Kidney (tissue), 14 donors: ENCODE measurements around the gene SENP1. TPM values are rescaled to one million over a fixed set of nuclear protein-coding genes. Genes with fewer than 3 reads are reported as not detected.

ENCODE experiments used
- DNase-seq, 5 donors: peaks; one replicate each; pipeline ENCODE4 v3.0.0-alpha.2; 2013 to 2020
- FAIRE-seq: peaks from 2 replicates; lab custom pipeline; 2012; peaks lifted over from hg19 to GRCh38; lab: Jason Lieb, UNC
- H3K27ac ChIP-seq, 2 donors: one replicate each; pipeline ENCODE4 v1.7.0; 2013; ENCODE audit warnings: low read depth in 2 of 2, low read length in 2 of 2, inconsistent platforms in 1 of 2
- H3K27me3 ChIP-seq: one replicate; pipeline ENCODE4 v1.7.1; 2013; ENCODE audit warnings: low read length, inconsistent platforms; ENCODE audit not compliant: control insufficient read depth, insufficient read depth
- H3K36me3 ChIP-seq, 3 donors: one replicate each; pipeline versions ENCODE4 v1.7.0 to v1.7.1; 2013; ENCODE audit warnings: low read length in 3 of 3, control low read depth in 1 of 3, inconsistent platforms in 1 of 3; ENCODE audit not compliant: insufficient read depth in 3 of 3, control insufficient read depth in 2 of 3
- H3K4me1 ChIP-seq, 3 donors: one replicate each; pipeline versions ENCODE4 v1.7.0 to v1.7.1; 2013; ENCODE audit warnings: low read length in 3 of 3, inconsistent platforms in 1 of 3, low read depth in 1 of 3; ENCODE audit not compliant: control insufficient read depth in 2 of 3, insufficient read depth in 2 of 3
- H3K4me3 ChIP-seq, 3 donors: one replicate each; pipeline versions ENCODE4 v1.7.0 to v1.8.1; 2013; ENCODE audit warnings: low read length in 3 of 3, control low read depth in 1 of 3, inconsistent platforms in 1 of 3
- H3K9ac ChIP-seq, 3 donors: one replicate each; pipeline versions ENCODE4 v1.7.0 to v1.7.1; 2013; ENCODE audit warnings: low read length in 3 of 3, control low read depth in 1 of 3, inconsistent platforms in 1 of 3
- H3K9me3 ChIP-seq, 3 donors: one replicate each; pipeline versions ENCODE4 v1.7.0 to v1.7.1; 2013; ENCODE audit warnings: low read length in 3 of 3, control low read depth in 1 of 3, inconsistent platforms in 1 of 3; ENCODE audit not compliant: control insufficient read depth in 2 of 3, insufficient read depth in 1 of 3
- intact Hi-C: fragments of 100-400 bp; cut with DNase I; formaldehyde crosslinking; loops from one replicate; pipeline ENCODE4 v1.11.1; 2022
- polyA plus RNA-seq: library from polyadenylated mRNA; stranded (reverse); fragments of 350-450 nt; fragmentation: Illumina TruSeq; extraction: RNeasy Lipid Tissue Mini Kit (QIAGEN cat#74804); gene quantifications from one replicate; pipeline ENCODE4 v1.2.3, GENCODE V29; 2014; ENCODE audit warnings: low read depth, low replicate concordance; ENCODE audit not compliant: insufficient read depth
- total RNA-seq: library from RNA; stranded (reverse); fragmentation: NEBNext Ultra II Directional; extraction: Animal tissue kit (Norgen Biotek cat#: 25700); gene quantifications from one replicate; pipeline ENCODE4 v1.2.1, GENCODE V29; 2021
- TF ChIP-seq, protein P1 (sequence below): IDR thresholded peaks from 3 replicates; pipeline ENCODE4 v1.5.1; 2012; ENCODE audit warnings: mild to moderate bottlenecking, moderate library complexity, borderline replicate concordance; ENCODE audit not compliant: insufficient read depth; ENCODE audit errors: extremely low read depth
- donor health status: control.
- donor health status: control.
- donor health status: control.
- donor health status: control.
- donor health status: control.
- donor health status: DM: yes; HTN: yes; CAD: no.
- donor health status: Normal renal cell carcinoma (clear cell type).

The SENP1 gene
- total and polyA plus RNA-seq, 2 donors from 2014 or later, result 3.5 to 19.4 TPM

DNA sequence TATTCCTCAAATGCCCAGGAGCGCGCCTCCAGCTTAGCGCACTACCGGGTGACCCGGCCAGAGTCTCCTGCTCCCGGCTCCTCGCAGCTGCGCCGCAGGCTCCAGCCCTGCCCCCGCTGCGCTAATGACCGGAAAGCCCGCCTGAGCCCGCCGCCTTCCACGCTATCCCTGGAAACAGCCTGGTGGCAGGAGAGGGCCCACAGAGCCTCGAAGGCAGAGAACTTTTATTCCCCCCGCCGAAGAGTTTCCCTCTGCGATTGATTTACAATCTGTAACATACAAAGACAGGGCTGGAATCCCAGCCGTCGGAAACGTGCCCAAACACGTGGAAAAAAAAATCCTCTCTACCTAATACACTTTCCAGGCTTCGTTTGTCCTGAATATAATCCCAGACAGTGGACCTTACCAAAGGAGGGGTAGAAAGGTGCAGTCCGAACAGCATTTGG, 103.1 kb downstream of the SENP1 start:
- H3K9me3 ChIP-seq, result no peaks in the 10 kb centered on the region
- DNase-seq (peak; percentile 74 to 87 (median 80)), FAIRE-seq (no peak)
- H3K27ac ChIP-seq, result no peak overlapping the region
- peaks cover 11% of the 10 kb centered on the region for H3K27me3 ChIP-seq
- H3K36me3 ChIP-seq, result no peaks in the 10 kb centered on the region
- H3K4me1 ChIP-seq, result peaks cover 0 to 32% (median 16%) of the 10 kb centered on the region in 3 donors
- TF ChIP-seq, protein P1, sequence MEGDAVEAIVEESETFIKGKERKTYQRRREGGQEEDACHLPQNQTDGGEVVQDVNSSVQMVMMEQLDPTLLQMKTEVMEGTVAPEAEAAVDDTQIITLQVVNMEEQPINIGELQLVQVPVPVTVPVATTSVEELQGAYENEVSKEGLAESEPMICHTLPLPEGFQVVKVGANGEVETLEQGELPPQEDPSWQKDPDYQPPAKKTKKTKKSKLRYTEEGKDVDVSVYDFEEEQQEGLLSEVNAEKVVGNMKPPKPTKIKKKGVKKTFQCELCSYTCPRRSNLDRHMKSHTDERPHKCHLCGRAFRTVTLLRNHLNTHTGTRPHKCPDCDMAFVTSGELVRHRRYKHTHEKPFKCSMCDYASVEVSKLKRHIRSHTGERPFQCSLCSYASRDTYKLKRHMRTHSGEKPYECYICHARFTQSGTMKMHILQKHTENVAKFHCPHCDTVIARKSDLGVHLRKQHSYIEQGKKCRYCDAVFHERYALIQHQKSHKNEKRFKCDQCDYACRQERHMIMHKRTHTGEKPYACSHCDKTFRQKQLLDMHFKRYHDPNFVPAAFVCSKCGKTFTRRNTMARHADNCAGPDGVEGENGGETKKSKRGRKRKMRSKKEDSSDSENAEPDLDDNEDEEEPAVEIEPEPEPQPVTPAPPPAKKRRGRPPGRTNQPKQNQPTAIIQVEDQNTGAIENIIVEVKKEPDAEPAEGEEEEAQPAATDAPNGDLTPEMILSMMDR, result no peak
- H3K4me3 ChIP-seq, result peak overlapping the region in 1 of 3 donors; percentile 55
- intact Hi-C loops, result no loop called here
- H3K9ac ChIP-seq, result no peak overlapping the region

DNA sequence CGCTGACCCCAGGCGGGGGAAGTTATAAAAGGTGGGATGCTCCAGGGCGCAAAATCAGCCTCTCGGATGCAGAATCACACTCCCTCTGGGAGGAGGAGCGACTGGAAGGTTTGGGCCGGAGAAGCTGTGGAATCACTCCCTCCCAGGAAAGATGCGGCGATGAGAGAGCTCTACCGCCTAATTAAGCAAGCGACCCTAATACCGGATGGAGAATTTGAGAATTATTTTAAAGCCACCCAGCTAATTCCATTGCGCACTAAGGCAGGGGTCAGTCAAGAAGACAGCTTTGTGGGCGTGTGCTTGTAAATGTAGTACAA, 103.5 kb downstream of the SENP1 start:
- TF ChIP-seq, protein P1, result no peak
- DNase-seq, result peak in 3 of 5 donors; percentile 40 to 70 (median 53)
- H3K4me3 ChIP-seq, result peak overlapping the region; percentile 38 to 55 (median 42)
- no peaks in the 10 kb centered on the region for H3K9me3 ChIP-seq
- no peak for FAIRE-seq
- intact Hi-C loops, result no loop called here
- no peak overlapping the region for H3K9ac ChIP-seq
- no peaks in the 10 kb centered on the region for H3K36me3 ChIP-seq
- H3K27me3 ChIP-seq, result peaks cover 11% of the 10 kb centered on the region
- H3K27ac ChIP-seq, result no peak overlapping the region
- H3K4me1 ChIP-seq, result peaks cover 0 to 32% (median 16%) of the 10 kb centered on the region in 3 donors

DNA sequence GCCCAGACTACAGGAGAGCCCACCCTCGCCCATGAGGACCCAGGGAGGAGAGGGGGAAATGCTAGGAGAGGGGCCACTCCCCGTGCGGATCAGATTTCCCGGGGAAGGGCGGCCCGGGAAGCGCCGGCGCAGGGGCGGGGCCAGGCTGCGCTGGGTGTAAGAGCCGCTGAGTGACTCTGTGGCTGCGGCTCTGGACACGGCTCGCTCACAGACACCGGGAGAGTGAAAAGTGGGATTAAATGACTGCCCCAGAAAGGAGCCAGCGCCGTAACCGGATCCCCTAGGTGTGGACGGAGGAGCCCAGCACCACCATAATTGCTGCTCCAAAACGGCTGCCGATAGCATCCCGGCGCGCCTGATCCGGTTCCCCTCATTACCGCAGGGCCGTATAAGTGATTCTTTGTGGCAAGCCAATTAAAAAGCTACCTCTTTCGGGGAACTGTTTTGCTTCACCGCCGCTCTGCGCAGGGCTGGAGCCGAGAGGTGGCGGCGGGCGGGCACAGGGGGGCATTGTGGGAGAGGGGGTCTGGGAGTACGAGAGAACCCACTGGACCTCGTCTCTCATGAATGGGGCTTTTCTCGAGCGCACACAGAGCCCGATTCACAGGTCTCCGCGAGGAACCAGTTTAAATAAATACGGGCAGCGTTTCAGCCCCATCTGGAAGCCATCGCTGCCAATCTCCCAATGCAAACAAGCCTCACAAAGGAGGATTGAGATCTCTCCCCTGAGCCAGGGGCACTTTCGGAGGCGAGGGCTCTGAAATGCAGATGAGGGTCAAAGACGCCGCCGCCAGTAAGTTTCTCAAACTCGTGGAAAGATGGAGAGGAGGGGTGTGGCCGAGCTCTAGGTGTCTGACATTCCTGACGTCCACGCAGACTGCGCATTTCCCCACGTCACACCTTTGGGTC, 104.1 kb downstream of the SENP1 start:
- H3K27me3 ChIP-seq, result peaks cover 11% of the 10 kb centered on the region
- H3K4me1 ChIP-seq, result peaks cover 0 to 32% (median 16%) of the 10 kb centered on the region in 3 donors
- intact Hi-C loops, result no loop called here
- no peaks in the 10 kb centered on the region for H3K36me3 ChIP-seq
- no peak overlapping the region for H3K9ac ChIP-seq
- peak; percentile 81 to 92 (median 90) for DNase-seq
- TF ChIP-seq, protein P1, result no peak
- FAIRE-seq, result no peak
- peak overlapping the region; percentile 46 to 55 (median 51) for H3K4me3 ChIP-seq
- H3K9me3 ChIP-seq, result no peaks in the 10 kb centered on the region
- H3K27ac ChIP-seq, result no peak overlapping the region
